Fibroblast of lung (primary cell): ENCODE data around the gene CDH5.

ENCODE experiments used
- CTCF ChIP-seq, 2 donors: IDR thresholded peaks in 1 of 2; conservative IDR thresholded peaks in 1 of 2; 1 replicate in 1 of 2; 2 replicates in 1 of 2; pipeline ENCODE4 v1.5.1; 2011 to 2012; ENCODE audit warnings: low read length in 2 of 2, control low read depth in 1 of 2, inconsistent platforms in 1 of 2, low read depth in 1 of 2, mild to moderate bottlenecking in 1 of 2
- EZH2 ChIP-seq: IDR thresholded peaks from 2 replicates; pipeline ENCODE4 v1.5.1; 2012; ENCODE audit warnings: low read length, control low read depth, mild to moderate bottlenecking; ENCODE audit errors: missing control alignments

DNA sequence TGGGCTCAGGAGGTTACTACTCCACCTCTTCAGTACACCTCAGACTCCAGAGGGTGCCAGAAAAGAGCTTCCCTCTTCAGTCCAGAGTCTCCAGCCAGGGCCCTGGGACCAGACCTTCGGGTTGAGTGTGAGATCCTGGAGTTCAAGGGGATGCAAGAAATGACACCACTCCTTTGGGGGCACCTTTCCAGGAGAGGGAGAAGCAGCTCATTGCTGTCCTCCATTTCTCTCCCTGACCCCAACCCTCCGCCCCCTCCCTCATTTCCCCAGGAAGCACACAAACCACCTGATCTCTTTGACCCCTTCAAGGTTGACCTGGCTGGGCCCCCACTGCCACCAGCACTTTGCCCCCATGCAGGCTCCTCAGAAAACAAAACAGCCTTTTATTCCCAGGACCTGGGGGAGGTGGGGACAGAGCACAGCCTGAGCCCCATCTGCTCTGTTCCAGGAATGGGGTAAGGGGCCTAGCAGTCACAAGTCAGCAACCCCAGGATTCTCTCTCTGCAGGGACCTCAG lies 21.4 kb downstream of the CDH5 start:
- TF ChIP-seq CTCF (conservative IDR thresholded peaks at IDR 0.05 in 1 of 2, IDR thresholded peaks at IDR 0.05 in 1 of 2; ENCODE audit: low read depth in 1 of 2, low read length in 2 of 2) = no peak
- TF ChIP-seq EZH2 = no peak
